Prostate gland (tissue), 2 donors: Measurements from ENCODE around the gene POLR3GL. TPM values are rescaled to one million over a fixed set of nuclear protein-coding genes. Genes with fewer than 3 reads are reported as not detected.

Source experiments
- DNase-seq: peaks from one replicate; pipeline ENCODE4 v3.0.0-alpha.2; 2019; ENCODE audit warnings: low spot score
- H3K27ac ChIP-seq, 2 donors: fragments of 200-600 bp; sonication (generic); 2 replicates each; pipeline ENCODE4 v1.5.1; 2017 to 2019
- H3K27me3 ChIP-seq: fragments of 200-600 bp; sonication (generic); replicated peaks from 2 replicates; pipeline ENCODE4 v1.5.1; 2019; ENCODE audit not compliant: insufficient read depth
- H3K36me3 ChIP-seq, 2 donors: fragments of 200-600 bp; sonication (generic); 1 replicate in 1 of 2; 2 replicates in 1 of 2; pipeline versions ENCODE4 v1.5.1 to v1.8.1; 2017 to 2019
- H3K4me1 ChIP-seq: fragments of 200-600 bp; sonication (generic); replicated peaks from 2 replicates; pipeline ENCODE4 v1.5.1; 2019
- H3K4me3 ChIP-seq, 2 donors: fragments of 200-600 bp; sonication (generic); 2 replicates each; pipeline ENCODE4 v1.5.1; 2017 to 2019
- H3K9me3 ChIP-seq: fragments of 200-600 bp; sonication (generic); 2 replicates; pipeline ENCODE4 v1.5.1; 2017
- POLR2A ChIP-seq: fragments of 450-650 bp; IDR thresholded peaks from one replicate; pipeline ENCODE4 v1.6.1; 2016; ENCODE audit warnings: antibody characterized with exemption, mild to moderate bottlenecking
- POLR2AphosphoS5 ChIP-seq: sonication (generic); formaldehyde crosslinking; IDR thresholded peaks from one replicate; pipeline ENCODE4 v1.6.1; 2017; ENCODE audit warnings: antibody characterized with exemption
- WGBS: methylation state at CpG from one replicate; pipeline ENCODE4 v1.1.5; 2018; 5-methylcytosine and 5-hydroxymethylcytosine counted together
- intact Hi-C: fragments of 100-400 bp; cut with DNase I; formaldehyde crosslinking; loops from one replicate; pipeline ENCODE4 v1.14.2; 2022
- total RNA-seq, 2 donors: library from RNA; depleted of rRNA; stranded (reverse); fragments of >200 nt; gene quantifications; one replicate each; pipeline ENCODE4 v1.1.0, GENCODE V29; 2016
- TF ChIP-seq, protein P1 (sequence below), 4 experiments: fragments of 200-600 bp in 2 of 4; fragments of 450-650 bp in 2 of 4; sonication (generic) in 2 of 4; IDR thresholded peaks; 1 replicate in 3 of 4; 2 replicates in 1 of 4; pipeline ENCODE4 v1.5.1; 2016 to 2019; ENCODE audit warnings: antibody characterized with exemption in 4 of 4, mild to moderate bottlenecking in 2 of 4, moderate library complexity in 2 of 4

Gene POLR3GL
- total RNA-seq, 2 donors from 2014 or later = 20.3 to 23.2 TPM

GRCh38 chr1:145956781-145957442, 7.6 kb upstream of the POLR3GL start:
- intact Hi-C loops = no loop called here
- no peak for DNase-seq
- Histone ChIP-seq H3K4me3 (peak overlapping the region; percentile 55 to 80), H3K4me1 (peaks cover 5% of the 10 kb centered on the region), H3K27me3 (no peaks in the 10 kb centered on the region), H3K36me3 (no peaks in the 10 kb centered on the region), H3K9me3 (no peaks in the 10 kb centered on the region), H3K27ac (peak overlapping the region; percentile 78 to 97)
- 2% methylated on average over 3 of the region's 3 CpGs for WGBS
- TF ChIP-seq POLR2A (no peak), POLR2AphosphoS5 (no peak)
- TF ChIP-seq, protein P1, sequence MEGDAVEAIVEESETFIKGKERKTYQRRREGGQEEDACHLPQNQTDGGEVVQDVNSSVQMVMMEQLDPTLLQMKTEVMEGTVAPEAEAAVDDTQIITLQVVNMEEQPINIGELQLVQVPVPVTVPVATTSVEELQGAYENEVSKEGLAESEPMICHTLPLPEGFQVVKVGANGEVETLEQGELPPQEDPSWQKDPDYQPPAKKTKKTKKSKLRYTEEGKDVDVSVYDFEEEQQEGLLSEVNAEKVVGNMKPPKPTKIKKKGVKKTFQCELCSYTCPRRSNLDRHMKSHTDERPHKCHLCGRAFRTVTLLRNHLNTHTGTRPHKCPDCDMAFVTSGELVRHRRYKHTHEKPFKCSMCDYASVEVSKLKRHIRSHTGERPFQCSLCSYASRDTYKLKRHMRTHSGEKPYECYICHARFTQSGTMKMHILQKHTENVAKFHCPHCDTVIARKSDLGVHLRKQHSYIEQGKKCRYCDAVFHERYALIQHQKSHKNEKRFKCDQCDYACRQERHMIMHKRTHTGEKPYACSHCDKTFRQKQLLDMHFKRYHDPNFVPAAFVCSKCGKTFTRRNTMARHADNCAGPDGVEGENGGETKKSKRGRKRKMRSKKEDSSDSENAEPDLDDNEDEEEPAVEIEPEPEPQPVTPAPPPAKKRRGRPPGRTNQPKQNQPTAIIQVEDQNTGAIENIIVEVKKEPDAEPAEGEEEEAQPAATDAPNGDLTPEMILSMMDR (IDR thresholded peaks at IDR 0.05) = no peak

DNA sequence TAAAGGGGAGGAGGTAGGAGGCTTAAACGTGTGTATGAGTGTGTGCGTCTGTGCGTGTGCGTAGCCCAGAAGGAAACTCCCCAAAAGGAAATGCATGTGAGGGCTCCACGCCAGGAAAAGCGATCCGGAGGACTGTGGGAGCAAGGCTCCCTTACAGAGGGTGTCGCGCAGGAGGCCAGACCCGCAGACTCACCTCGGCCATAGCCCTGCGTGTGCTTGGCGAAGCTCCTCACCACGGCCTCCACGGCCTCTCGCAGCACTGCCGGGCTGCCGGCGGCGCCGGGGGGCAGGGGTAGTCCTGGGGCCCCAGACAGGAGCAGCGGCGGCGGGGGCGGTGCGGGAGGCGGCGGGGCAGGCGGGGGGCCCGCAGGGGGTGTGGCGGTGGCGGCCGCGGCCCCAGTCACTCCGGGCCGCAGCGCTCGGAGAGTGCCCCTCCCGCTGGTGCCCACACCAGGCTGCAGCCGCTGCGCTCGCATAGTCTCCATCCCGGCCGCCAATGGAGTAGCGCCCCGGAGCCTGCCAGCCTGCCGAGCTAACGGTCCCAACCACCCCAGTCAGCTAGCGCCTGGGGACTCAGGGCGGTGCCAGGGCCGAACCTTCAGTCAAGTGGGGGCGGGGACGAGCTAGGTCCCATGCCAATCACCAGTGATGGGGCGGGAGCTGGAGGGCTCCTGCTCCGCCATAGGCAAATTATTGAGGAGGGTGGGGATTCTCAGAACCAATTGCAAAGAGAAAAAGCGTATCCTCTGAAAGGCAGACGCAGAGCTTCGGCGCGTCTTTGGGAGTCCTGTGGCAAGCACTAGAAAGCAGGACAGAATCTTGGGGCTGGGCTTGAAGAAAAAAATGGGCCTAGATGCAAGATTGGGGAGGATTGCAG, 6.8 kb upstream of the POLR3GL start, which contains the start of gene LIX1L:
Gene LIX1L, minus strand, starts transcription at position 575 of the 877 bp plus-strand sequence. Its CDS starts 90 bp downstream, at position 485.
- H3K4me1 ChIP-seq = peaks cover 5% of the 10 kb centered on the region
- no peaks in the 10 kb centered on the region for H3K36me3 ChIP-seq
- H3K4me3 ChIP-seq = peak within 1 kb of the TSS; percentile 55 to 80
- intact Hi-C loops = no loop called here
- H3K27me3 ChIP-seq = no peaks in the 10 kb centered on the region
- peak; percentile 97 for DNase-seq
- H3K9me3 ChIP-seq = no peaks in the 10 kb centered on the region
- TF ChIP-seq POLR2AphosphoS5 = peak; percentile 97
- TF ChIP-seq POLR2A = peak; percentile 69
- TF ChIP-seq, protein P1 (IDR thresholded peaks at IDR 0.05) = no peak
- H3K27ac ChIP-seq = peak within 1 kb of the TSS; percentile 78 to 97
- under 1% methylated on average over 45 of the region's 60 CpGs for WGBS

GRCh38 chr1:145958734-145959133, 5.8 kb upstream of the POLR3GL start:
- DNase-seq = no peak
- TF ChIP-seq, protein P1 (IDR thresholded peaks at IDR 0.05) = no peak
- TF ChIP-seq POLR2A (no peak), POLR2AphosphoS5 (no peak)
- H3K4me3 ChIP-seq = no peak overlapping the region
- no peak overlapping the region for H3K27ac ChIP-seq
- H3K36me3 ChIP-seq = no peaks in the 10 kb centered on the region
- no peaks in the 10 kb centered on the region for H3K9me3 ChIP-seq
- H3K4me1 ChIP-seq = peaks cover 5% of the 10 kb centered on the region
- intact Hi-C loops = no loop called here
- no peaks in the 10 kb centered on the region for H3K27me3 ChIP-seq

DNA sequence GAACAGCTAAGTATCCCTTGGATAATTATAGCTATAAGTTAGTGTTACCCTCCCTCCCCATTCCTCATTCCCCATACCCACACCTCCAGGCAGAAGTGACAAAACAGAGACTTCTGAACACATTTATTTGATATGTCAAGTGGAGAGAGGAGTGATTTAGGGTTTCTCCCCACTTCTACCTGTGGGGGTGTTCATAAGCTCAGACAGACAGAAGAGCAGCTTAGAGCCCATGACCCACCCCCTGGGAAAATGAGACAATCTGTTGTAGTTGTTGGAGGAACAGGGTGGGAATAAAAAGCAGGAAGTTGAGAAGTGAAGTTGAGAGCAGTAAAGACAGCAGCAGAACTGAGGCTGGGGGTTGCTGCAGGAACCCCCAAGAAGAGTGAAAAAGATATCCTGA, 5.2 kb upstream of the POLR3GL start:
- peak overlapping the region in 1 of 2 donors; percentile 84 for H3K27ac ChIP-seq
- H3K4me1 ChIP-seq = peaks cover 2% of the 10 kb centered on the region

More for the DNA sequence above, 5.2 kb upstream of the POLR3GL start:
- intact Hi-C loops = no loop called here
- Histone ChIP-seq H3K9me3 (no peaks in the 10 kb centered on the region), H3K4me3 (no peak overlapping the region), H3K36me3 (no peaks in the 10 kb centered on the region), H3K27me3 (no peaks in the 10 kb centered on the region)
- no peak for DNase-seq
- TF ChIP-seq, protein P1 (IDR thresholded peaks at IDR 0.05) = no peak
- TF ChIP-seq POLR2A (no peak), POLR2AphosphoS5 (no peak)
